Measurements from ENCODE around the gene C5AR1.
"Not testable (repeated sequence)": the region's sequence is repeated elsewhere in the genome, so short reads cannot be mapped to it uniquely, and the experiment has no call there.

The C5AR1 gene

DNA sequence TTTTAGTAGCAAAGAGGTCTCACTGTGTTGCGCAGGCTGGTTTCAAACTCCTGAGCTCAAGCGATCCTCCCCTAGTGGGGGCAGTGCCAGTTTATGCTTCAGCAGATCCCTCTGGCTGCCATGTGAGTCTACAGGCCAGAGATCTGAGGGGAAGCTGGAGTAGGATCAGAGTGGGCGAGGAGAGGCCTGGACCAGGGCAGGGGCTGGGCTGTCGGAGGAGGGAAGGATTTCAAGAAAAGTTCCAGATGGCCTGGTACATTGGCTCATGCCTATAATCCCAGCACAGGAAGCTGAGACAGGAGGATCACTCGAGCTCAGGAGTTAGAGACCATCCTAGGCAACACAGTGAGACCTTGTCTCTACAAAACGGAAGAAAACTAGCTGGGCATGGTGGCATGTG is 49.3 kb downstream of the C5AR1 start:
- in situ Hi-C loops (cut with MboI; ENCODE audit: low sequenced_read_pairs), result no loop called here

DNA sequence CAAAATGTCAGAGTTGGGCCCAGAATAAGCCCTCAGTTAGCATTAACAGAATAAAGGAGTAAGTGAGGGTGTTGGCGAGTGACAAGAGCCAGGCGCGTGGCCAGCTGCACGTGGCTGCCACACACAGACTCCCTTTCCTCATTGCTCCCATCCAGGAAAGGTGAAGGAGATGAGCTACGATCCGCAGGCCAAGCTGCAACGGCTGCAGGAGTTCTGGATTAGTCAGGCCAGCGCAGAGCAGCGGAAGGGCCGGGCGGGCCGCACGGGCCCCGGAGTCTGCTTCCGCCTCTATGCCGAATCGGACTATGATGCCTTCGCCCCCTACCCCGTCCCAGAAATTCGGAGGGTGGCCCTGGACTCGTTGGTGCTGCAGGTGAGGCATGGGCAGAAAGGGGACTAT is 52.7 kb downstream of the C5AR1 start:
- in situ Hi-C loops (cut with MboI; ENCODE audit: low sequenced_read_pairs), result no loop called here

DNA sequence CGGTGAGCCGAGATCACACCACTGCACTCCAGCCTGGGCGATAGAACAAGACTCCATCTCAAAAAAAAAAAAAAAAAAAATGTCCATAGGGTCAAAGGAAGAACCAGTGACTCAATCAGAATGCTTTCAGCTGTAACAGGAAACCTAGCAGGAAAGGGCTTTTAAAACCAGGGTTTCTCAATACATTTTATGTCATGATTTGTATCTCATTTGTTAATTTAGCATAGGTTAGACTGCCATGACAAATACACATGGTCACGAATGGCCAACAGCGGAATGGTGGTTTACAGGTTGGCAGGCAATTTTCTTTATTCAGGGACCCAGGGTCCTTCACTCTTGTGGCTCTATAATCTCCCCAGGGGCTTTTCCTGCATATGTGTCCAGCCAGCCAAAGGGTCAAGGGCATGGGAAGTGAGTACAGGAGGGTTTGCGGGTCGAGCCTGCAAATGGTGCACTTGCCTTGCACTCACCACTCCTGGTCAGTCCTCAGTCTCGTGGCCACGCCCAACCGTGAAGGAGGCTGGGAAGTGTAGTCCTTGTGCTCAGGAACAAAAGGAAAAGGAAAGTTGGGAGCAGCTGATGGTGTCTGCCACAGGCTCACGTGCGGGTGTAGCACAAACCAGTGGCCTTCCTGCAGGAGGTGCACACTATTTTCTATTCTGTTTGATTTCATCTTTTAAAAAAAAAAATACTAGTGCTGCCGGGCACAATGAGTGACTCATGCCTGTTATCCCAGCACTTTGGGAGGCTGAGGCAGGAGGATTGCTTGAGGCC is 54.3 kb downstream of the C5AR1 start:
- in situ Hi-C loops (cut with MboI; ENCODE audit: low sequenced_read_pairs), result no loop called here

DNA sequence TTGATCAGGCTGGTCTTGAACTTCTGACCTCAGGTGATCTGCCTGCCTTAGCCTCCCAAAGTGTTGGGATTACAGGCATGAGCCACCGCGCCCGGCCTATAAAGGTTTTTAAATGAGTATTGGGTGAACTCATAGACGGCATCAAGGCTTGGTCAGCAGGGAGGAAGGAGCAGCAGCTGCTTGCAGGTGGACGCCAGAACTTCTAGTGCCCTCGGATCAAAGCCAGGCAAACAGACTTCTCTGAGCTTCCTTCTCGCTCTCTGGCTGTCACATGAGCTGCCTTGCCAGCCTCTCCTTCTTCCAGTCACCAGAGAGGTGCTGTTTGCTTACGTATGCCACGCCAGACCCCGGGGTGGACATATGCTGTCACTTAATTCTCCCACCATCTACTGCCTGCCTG is 55.8 kb downstream of the C5AR1 start:
- in situ Hi-C loops (cut with MboI; ENCODE audit: low sequenced_read_pairs), result not testable (repeated sequence)

DNA sequence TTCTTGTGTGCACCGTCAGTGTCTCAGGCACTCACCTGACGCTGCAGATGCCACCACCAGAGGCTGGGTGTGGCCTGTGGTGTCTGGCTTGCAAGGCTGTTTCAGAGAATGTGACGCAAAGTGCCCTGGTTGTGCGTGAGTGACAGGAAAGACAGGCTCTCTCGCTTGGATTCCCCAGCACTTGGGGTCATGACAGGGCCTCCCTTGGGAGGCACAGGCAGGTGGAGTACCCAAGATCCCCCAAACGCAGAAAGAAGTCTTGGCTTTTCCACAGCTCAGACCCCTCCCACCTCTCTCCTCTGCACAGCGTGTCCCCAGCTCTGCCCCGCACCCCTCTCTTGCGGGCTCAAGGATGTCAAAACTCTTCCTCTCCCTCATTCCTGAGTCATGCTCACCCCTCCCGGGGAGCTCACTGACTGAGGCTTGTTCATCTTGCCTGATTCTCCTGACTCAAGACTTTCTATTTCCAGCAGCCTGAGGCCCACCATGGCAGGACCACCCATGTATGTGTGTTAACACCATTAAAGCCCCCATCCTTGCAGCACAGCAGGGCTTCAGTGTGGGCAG is 60.5 kb downstream of the C5AR1 start:
- in situ Hi-C loops (cut with MboI; ENCODE audit: low sequenced_read_pairs), result no loop called here

DNA sequence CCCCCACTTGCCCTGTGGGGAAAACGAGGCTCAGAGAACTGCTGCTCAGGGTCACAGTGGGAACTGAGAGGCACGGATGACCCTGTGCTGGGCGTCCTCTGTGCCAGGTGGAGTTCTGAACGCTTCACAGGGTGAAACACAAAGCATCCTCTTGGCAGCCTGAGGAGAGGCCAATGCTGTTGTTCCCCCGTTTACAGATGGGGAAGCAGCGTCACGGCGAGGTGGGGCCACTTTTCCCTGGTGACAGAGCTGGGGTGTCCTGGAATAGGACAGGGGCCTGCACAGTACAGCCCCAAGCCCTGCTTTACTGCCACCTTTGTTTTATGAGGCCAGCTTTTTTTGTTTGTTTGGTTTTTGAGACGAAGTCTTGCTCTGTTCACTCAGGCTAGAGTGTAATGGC is 61.6 kb downstream of the C5AR1 start:
- in situ Hi-C loops (cut with MboI; ENCODE audit: low sequenced_read_pairs), result no loop called here

Data from hTERT RPE-1 (cell line).